SIG-M5 (cell line): ENCODE measurements around the gene MCL1.

Source experiments
- DNase-seq: peaks from one replicate; lab custom pipeline; 2025; lab: John Stamatoyannopoulos, UW

The MCL1 gene

DNA sequence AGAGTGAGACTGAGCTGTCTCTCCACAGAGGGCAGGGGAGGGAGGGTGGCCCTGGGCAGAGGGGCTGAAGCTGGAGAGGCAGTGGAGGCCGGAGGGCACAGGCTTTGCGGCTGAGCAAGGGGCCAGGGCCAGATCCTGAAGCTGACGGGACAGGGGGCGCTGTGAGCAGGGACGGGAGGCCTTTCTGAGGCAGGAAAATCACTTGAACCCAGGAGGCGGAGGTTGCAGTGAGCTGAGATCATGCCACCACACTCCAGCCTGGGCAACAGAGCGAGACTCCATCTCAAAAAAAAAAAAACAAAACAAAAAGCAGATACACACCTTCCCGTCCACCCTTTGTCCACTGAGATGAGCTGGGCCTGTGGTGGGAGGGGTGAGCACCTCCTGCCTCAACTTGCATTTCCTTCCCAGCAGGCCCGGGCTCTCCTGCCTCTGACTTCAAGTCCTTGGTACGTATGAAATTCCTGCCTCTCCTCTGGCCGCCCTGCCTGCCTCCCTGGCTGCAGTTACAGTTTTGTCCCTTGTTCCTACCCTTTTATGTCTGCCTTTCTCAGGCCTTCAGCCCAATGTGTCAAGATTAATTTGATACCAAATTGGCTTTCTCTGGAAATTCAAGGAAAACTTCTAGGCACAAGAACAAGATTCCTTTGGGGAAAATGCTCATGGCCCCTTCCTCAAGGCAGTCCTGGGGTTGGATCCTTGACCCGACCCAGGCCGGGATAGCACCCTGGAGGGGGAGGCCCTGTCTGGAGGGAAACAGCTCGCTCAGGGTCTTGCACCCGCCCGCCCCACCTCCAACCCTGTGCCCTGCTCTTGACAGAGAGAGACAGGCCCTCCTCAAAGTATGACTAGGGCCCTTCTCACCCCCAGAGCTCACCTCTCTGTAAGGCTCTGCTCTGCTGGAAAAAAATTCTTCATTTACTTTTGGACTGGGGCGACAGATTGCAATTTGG, 41.4 kb downstream of the MCL1 start:
- no peak for DNase-seq

- DNase-seq: no peak
Observed at GRCh38 chr1:150536836-150537731, 42.3 kb downstream of the MCL1 start.

GRCh38 chr1:150535511-150536287, 43.7 kb downstream of the MCL1 start:
- DNase-seq: no peak

DNA sequence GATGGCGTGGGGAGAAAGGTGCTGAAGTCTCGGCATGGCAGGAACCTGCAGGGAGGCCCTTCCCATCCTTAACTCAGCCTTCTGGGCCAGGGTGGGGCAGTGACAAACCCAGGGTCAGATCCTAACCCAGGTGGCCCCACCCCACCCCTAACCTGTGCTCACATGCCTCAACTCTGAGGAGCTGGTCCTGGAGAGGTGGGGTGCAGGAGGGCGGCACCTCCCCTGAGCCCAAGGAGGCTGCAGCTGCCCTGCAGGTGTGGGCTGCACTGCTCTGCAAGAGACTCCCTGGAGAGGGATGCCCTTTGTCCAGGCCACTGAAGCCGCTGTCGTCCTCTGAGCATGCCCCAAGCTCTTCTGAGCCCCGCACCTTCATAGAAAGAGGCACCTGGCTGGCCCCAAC, 45.4 kb downstream of the MCL1 start:
- no peak for DNase-seq

DNA sequence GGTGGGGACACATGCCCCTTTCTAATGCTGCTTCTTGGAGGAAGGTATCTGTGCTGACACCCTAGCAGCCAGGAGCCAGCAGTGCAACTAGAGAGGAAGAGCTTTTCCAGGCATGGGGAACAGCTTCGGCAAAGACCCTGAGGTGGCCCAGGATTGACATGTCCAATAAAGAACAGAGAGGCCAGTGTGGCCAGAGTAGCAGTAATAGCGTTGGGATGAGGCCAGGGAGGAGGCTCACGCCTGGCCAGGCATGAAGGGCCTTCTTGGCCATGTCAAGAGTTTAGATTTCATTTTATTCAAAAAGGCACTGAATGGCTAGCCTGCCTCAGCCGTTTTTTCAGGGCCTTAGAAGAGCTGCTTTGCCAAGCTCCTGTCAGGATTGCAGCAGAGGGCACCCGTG, 46.5 kb downstream of the MCL1 start:
- no peak for DNase-seq

DNA sequence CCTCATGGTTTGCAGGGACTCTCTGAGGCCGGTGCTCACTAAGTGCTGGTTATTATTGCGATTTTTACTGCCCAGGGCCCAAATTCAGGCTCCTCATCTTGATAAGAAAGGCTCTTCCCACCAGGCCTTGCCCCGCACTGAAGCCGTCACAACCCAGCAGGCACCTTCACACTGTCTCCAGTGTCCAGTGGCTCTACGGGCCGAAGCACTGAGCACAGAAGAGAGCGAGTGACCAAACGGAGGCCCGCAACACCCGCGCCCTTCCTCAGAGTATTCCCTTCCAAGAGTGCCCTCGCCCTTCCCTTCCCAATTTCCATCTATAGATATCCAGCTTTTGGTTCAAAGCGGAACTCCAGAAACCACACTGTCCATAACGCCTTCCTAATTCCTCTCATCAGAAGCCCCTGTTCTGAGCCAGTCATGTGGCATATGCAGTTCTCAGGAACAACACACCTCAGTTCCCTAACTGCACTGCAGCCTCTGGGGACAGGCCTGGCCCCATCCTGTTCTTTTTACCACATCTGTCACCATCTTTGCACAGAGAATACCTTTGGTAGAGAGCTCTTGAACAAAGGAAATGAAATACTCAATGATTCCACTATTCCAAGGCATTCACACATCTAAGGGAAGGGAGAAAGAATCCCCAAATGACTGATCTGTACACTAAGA, 48.8 kb downstream of the MCL1 start:
- no peak for DNase-seq

- DNase-seq: no peak
Observed at GRCh38 chr1:150529017-150529416, 50.4 kb downstream of the MCL1 start.

DNA sequence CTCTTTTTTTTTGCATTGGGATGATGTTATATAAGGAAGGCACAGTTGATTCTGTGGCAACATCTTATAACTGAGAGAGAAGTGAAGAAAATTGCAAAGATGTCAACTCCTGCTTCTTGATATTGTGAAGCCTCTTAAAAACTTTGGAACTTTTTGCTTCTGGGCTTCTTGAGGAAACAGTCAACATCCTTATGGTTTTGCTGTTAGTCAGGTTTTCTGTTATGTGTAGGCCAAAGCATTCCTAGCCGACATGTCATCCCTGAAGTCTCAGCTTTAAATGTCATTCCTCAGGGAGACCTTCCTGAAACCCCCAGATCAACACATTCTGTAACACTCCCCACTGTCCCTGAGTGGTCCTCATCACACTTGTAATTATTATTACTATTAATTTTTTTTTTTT, 51.2 kb downstream of the MCL1 start:
- no peak for DNase-seq

- no peak for DNase-seq
Observed at GRCh38 chr1:150525348-150525747, 54.1 kb downstream of the MCL1 start.
